IMR-90 (cell line): ENCODE results near the gene COX6A1. TPM values are rescaled to one million over a fixed set of nuclear protein-coding genes. Genes with fewer than 3 reads are reported as not detected.

Experiments used
- ATAC-seq: fragments of 200-7000 bp; cut with Tn5 transposase; 2 replicates; pipeline ENCODE4 v1.9.1; 2020; ENCODE audit warnings: low read depth, mild to moderate bottlenecking, moderate library complexity
- BruUV-seq: library from RNA; stranded (reverse); fragments of 400-500 nt; replicated peaks from 2 replicates; lab custom pipeline; 2021; lab: Mats Ljungman, UMichigan
- CTCF ChIA-PET: fragments of 300-600 bp; formaldehyde crosslinking; extraction: SDS; loops from one replicate; lab custom pipeline; 2021; ENCODE audit warnings: antibody characterized with exemption; lab: Yijun Ruan, JAX
- POLR2A ChIA-PET: fragments of 300-600 bp; sonication (Branson Sonifier 250); formaldehyde crosslinking; loops from one replicate; lab custom pipeline; 2022; ENCODE audit warnings: antibody characterized with exemption; ENCODE audit not compliant: unreplicated experiment; lab: Charles Lee
- DNase-seq: peaks from one replicate; pipeline ENCODE4 v3.0.0; 2013
- H2AFZ ChIP-seq: replicated peaks from 2 replicates; pipeline ENCODE3; 2013; ENCODE audit warnings: low read length, mild to moderate bottlenecking; ENCODE audit not compliant: poor library complexity
- H2AK5ac ChIP-seq: 2 replicates; pipeline ENCODE4 v1.6.1; 2013; ENCODE audit warnings: low read depth, low read length, inconsistent platforms
- H2AK9ac ChIP-seq: replicated peaks from 2 replicates; pipeline ENCODE3; 2013; ENCODE audit warnings: mild to moderate bottlenecking, low read depth, low read length, moderate library complexity; ENCODE audit not compliant: poor library complexity
- H2BK120ac ChIP-seq: 2 replicates; pipeline ENCODE4 v1.6.1; 2013; ENCODE audit warnings: low read depth, low read length, inconsistent platforms
- H2BK15ac ChIP-seq: 3 replicates; pipeline ENCODE4 v1.6.1; 2013; ENCODE audit warnings: low read depth, low read length, inconsistent platforms
- H2BK20ac ChIP-seq: 2 replicates; pipeline ENCODE4 v1.6.1; 2013; ENCODE audit warnings: low read depth, mild to moderate bottlenecking, inconsistent platforms, low read length, moderate library complexity
- H2BK5ac ChIP-seq: 2 replicates; pipeline ENCODE4 v1.6.1; 2013; ENCODE audit warnings: mild to moderate bottlenecking, low read depth, low read length, inconsistent platforms; ENCODE audit not compliant: poor library complexity, severe bottlenecking
- H3K14ac ChIP-seq: replicated peaks from 2 replicates; pipeline ENCODE4 v1.6.1; 2013; ENCODE audit warnings: low read depth, low read length, inconsistent platforms
- H3K18ac ChIP-seq: 2 replicates; pipeline ENCODE4 v1.6.1; 2013; ENCODE audit warnings: low read depth, low read length, control low read depth
- H3K23ac ChIP-seq: 2 replicates; pipeline ENCODE4 v1.6.1; 2013; ENCODE audit warnings: low read depth, low read length, inconsistent platforms
- H3K27ac ChIP-seq: 2 replicates; pipeline ENCODE4 v1.5.1; 2013; ENCODE audit warnings: mild to moderate bottlenecking, control low read depth, low read length; ENCODE audit not compliant: insufficient read depth
- H3K27me3 ChIP-seq: 2 replicates; pipeline ENCODE4 v1.6.1; 2013; ENCODE audit warnings: low read length; ENCODE audit not compliant: control insufficient read depth, insufficient read depth
- H3K36me3 ChIP-seq: 2 replicates; pipeline ENCODE4 v1.6.1; 2013; ENCODE audit warnings: low read length, mixed read lengths; ENCODE audit not compliant: control insufficient read depth, insufficient read depth
- H3K4ac ChIP-seq: 2 replicates; pipeline ENCODE4 v1.6.1; 2013; ENCODE audit warnings: low read depth, low read length, inconsistent platforms
- H3K4me1 ChIP-seq: 2 replicates; pipeline ENCODE4 v1.6.1; 2013; ENCODE audit warnings: low read length, mixed read lengths; ENCODE audit not compliant: control insufficient read depth, insufficient read depth
- H3K4me2 ChIP-seq: 2 replicates; pipeline ENCODE4 v1.6.1; 2013; ENCODE audit warnings: low read depth, mild to moderate bottlenecking, control low read depth, low read length, moderate library complexity
- H3K4me3 ChIP-seq: 2 replicates; pipeline ENCODE4 v1.5.1; 2013; ENCODE audit warnings: low read depth, mild to moderate bottlenecking, control low read depth, low read length, moderate library complexity; ENCODE audit not compliant: insufficient read depth
- H3K56ac ChIP-seq: 2 replicates; pipeline ENCODE4 v1.6.1; 2013; ENCODE audit warnings: low read length, inconsistent platforms; ENCODE audit not compliant: insufficient read depth; ENCODE audit errors: extremely low read depth
- H3K79me1 ChIP-seq, 2 experiments: 2 replicates each; pipeline ENCODE4 v1.6.1; 2013; ENCODE audit warnings: low read length in 2 of 2, inconsistent platforms in 1 of 2, low read depth in 1 of 2
- H3K9ac ChIP-seq: 2 replicates; pipeline ENCODE4 v1.6.1; 2013; ENCODE audit warnings: low read depth, low read length, control low read depth
- H3K9me1 ChIP-seq: 2 replicates; pipeline ENCODE4 v1.6.1; 2013; ENCODE audit warnings: low read length, inconsistent platforms; ENCODE audit not compliant: insufficient read depth
- H3K9me3 ChIP-seq: 2 replicates; pipeline ENCODE4 v1.6.1; 2013; ENCODE audit warnings: low read length; ENCODE audit not compliant: control insufficient read depth, insufficient read depth
- H4K20me1 ChIP-seq: 2 replicates; pipeline ENCODE4 v1.6.1; 2013; ENCODE audit warnings: low read length, inconsistent platforms; ENCODE audit not compliant: insufficient read depth
- H4K5ac ChIP-seq: 2 replicates; pipeline ENCODE4 v1.6.1; 2013; ENCODE audit warnings: mild to moderate bottlenecking, low read depth, low read length, control low read depth
- H4K8ac ChIP-seq, 2 experiments: 2 replicates each; pipeline ENCODE4 v1.6.1; 2013; ENCODE audit warnings: low read depth in 2 of 2, low read length in 2 of 2, control low read depth in 1 of 2, inconsistent platforms in 1 of 2
- H4K91ac ChIP-seq: 2 replicates; pipeline ENCODE4 v1.6.1; 2013; ENCODE audit warnings: low read depth, low read length, inconsistent platforms; ENCODE audit not compliant: insufficient read depth
- BHLHE40 ChIP-seq: fragments of 150-350 bp; IDR thresholded peaks from 2 replicates; pipeline ENCODE4 v1.6.1; 2016; ENCODE audit warnings: mild to moderate bottlenecking, low read depth, low read length
- MAFK ChIP-seq: IDR thresholded peaks from 2 replicates; pipeline ENCODE4 v1.6.1; 2012; ENCODE audit warnings: low read depth, low read length, improper control_type of control experiment
- MXI1 ChIP-seq: IDR thresholded peaks from 2 replicates; pipeline ENCODE4 v1.6.1; 2012; ENCODE audit warnings: low read depth, mild to moderate bottlenecking, low read length, moderate library complexity, borderline replicate concordance
- POLR2A ChIP-seq: IDR thresholded peaks from 2 replicates; pipeline ENCODE4 v1.6.1; 2012; ENCODE audit warnings: mild to moderate bottlenecking, low read depth, low read length
- RFX5 ChIP-seq: IDR thresholded peaks from 2 replicates; pipeline ENCODE4 v1.8.0; 2012; ENCODE audit warnings: low read depth, mild to moderate bottlenecking, low read length, moderate library complexity
- SMC3 ChIP-seq: fragments of 150-350 bp; IDR thresholded peaks from 2 replicates; pipeline ENCODE4 v1.6.1; 2016; ENCODE audit warnings: low read depth, mild to moderate bottlenecking, antibody characterized with exemption, low read length, moderate library complexity
- USF2 ChIP-seq: fragments of 150-350 bp; IDR thresholded peaks from 2 replicates; pipeline ENCODE4 v1.6.1; 2017; ENCODE audit warnings: mild to moderate bottlenecking, antibody characterized with exemption, low read length, low read depth
- WGBS, 2 experiments: methylation state at CpG; one replicate each; pipeline versions ENCODE4 v1.1.5 to v1.1.7; 2013; ENCODE audit warnings: missing lambda C conversion rate in 2 of 2; ENCODE audit not compliant: insufficient read length in 1 of 2; ENCODE audit errors: extremely low coverage in 2 of 2; 5-methylcytosine and 5-hydroxymethylcytosine counted together
- dilution Hi-C: fragments of 300-500 bp; cut with HindIII; formaldehyde crosslinking; loops from one replicate; pipeline ENCODE4 v1.14.3; 2018; ENCODE audit warnings: low sequenced_read_pairs; ENCODE audit not compliant: unreplicated experiment
- in situ Hi-C: fragments of 300-500 bp; cut with MboI; formaldehyde crosslinking; loops from 3 replicates; pipeline ENCODE4 v1.14.3; 2019; ENCODE audit warnings: low sequenced_read_pairs, inconsistent platforms, mixed read lengths
- intact Hi-C: fragments of 100-400 bp; cut with micrococcal nuclease; formaldehyde crosslinking; loops from 2 replicates; pipeline ENCODE4 v1.10.0; 2022
- polyA plus RNA-seq, 3 experiments: library from polyadenylated mRNA; depleted of rRNA; stranded (reverse); fragments of >200 nt; gene quantifications; 2 replicates each; pipeline ENCODE4 v1.2.3, GENCODE V29; 2012; ENCODE audit warnings: low replicate concordance in 1 of 3
- total RNA-seq: library from RNA; depleted of rRNA; stranded (reverse); fragments of >200 nt; gene quantifications from 2 replicates; pipeline ENCODE4 v1.2.3, GENCODE V29; 2012
- TF ChIP-seq, protein P1 (sequence below): conservative IDR thresholded peaks from 2 replicates; pipeline ENCODE4 v1.5.1; 2012; ENCODE audit warnings: mild to moderate bottlenecking, low read depth, low read length, improper control_type of control experiment
- TF ChIP-seq, protein P2 (sequence below): fragments of 150-350 bp; IDR thresholded peaks from 2 replicates; pipeline ENCODE4 v1.6.1; 2016; ENCODE audit warnings: low read depth, mild to moderate bottlenecking, low read length, moderate library complexity, borderline replicate concordance

COX6A1 gene
- total and polyA plus RNA-seq, 2 of the 4 experiments (the other 2 are of a cell fraction), result 396 to 541 TPM

GRCh38 chr12:120406553-120406952 is 31.4 kb upstream of the COX6A1 start:
- Histone ChIP-seq H3K9me1 (no peaks in the 10 kb centered on the region), H3K9ac (no peak overlapping the region), H4K91ac (no peak overlapping the region), H2AFZ (no peak overlapping the region), H2BK5ac (no peak overlapping the region), H3K4ac (no peak overlapping the region), H4K5ac (no peak overlapping the region), H2BK20ac (no peak overlapping the region), H4K20me1 (no peaks in the 10 kb centered on the region), H3K4me3 (no peak overlapping the region), H2AK9ac (no peak overlapping the region), H3K23ac (no peak overlapping the region), H3K27ac (no peak overlapping the region), H4K8ac (no peak overlapping the region), H3K36me3 (no peaks in the 10 kb centered on the region), H3K4me1 (no peaks in the 10 kb centered on the region), H2BK15ac (no peak overlapping the region), H3K18ac (no peak overlapping the region), H3K14ac (no peak overlapping the region), H2BK120ac (no peak overlapping the region), H3K4me2 (no peak overlapping the region), H3K79me1 (no peaks in the 10 kb centered on the region), H3K56ac (no peak overlapping the region), H3K9me3 (peaks cover 3% of the 10 kb centered on the region; the same call in 1 of the 2 replicates), H3K27me3 (peaks cover 21% of the 10 kb centered on the region), H2AK5ac (no peak overlapping the region)
- BruUV-seq, result no TSS peak
- CTCF ChIA-PET, result no interaction called here
- intact Hi-C loops, result no loop called here
- in situ Hi-C loops, result no loop called here
- WGBS, 2 experiments, result no CpG with 5 or more reads among the region's 3 CpGs
- ATAC-seq, result no peak
- POLR2A ChIA-PET, result no interaction called here
- TF ChIP-seq MAFK (no peak), RFX5 (no peak), MXI1 (no peak), POLR2A (no peak), USF2 (no peak), SMC3 (no peak), BHLHE40 (no peak)
- TF ChIP-seq, protein P1, sequence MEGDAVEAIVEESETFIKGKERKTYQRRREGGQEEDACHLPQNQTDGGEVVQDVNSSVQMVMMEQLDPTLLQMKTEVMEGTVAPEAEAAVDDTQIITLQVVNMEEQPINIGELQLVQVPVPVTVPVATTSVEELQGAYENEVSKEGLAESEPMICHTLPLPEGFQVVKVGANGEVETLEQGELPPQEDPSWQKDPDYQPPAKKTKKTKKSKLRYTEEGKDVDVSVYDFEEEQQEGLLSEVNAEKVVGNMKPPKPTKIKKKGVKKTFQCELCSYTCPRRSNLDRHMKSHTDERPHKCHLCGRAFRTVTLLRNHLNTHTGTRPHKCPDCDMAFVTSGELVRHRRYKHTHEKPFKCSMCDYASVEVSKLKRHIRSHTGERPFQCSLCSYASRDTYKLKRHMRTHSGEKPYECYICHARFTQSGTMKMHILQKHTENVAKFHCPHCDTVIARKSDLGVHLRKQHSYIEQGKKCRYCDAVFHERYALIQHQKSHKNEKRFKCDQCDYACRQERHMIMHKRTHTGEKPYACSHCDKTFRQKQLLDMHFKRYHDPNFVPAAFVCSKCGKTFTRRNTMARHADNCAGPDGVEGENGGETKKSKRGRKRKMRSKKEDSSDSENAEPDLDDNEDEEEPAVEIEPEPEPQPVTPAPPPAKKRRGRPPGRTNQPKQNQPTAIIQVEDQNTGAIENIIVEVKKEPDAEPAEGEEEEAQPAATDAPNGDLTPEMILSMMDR, result no peak
- TF ChIP-seq, protein P2, sequence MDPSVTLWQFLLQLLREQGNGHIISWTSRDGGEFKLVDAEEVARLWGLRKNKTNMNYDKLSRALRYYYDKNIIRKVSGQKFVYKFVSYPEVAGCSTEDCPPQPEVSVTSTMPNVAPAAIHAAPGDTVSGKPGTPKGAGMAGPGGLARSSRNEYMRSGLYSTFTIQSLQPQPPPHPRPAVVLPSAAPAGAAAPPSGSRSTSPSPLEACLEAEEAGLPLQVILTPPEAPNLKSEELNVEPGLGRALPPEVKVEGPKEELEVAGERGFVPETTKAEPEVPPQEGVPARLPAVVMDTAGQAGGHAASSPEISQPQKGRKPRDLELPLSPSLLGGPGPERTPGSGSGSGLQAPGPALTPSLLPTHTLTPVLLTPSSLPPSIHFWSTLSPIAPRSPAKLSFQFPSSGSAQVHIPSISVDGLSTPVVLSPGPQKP, result no peak
- dilution Hi-C loops, result no loop called here
- DNase-seq, result no peak
